Peyer's patch (tissue), 4 donors: ENCODE measurements around the gene AP2B1. TPM values are rescaled to one million over a fixed set of nuclear protein-coding genes. Genes with fewer than 3 reads are reported as not detected.

Source experiments
- DNase-seq, 3 donors: peaks; one replicate each; pipeline ENCODE4 v3.0.0-alpha.2; 2017 to 2019
- H3K27ac ChIP-seq, 4 donors: fragments of 200-600 bp; sonication (generic); one replicate each; pipeline ENCODE4 v1.5.1; 2016 to 2019
- H3K27me3 ChIP-seq, 2 donors: fragments of 200-600 bp; sonication (generic); one replicate each; pipeline ENCODE4 v1.5.1; 2019
- H3K36me3 ChIP-seq, 3 donors: fragments of 200-600 bp; sonication (generic); one replicate each; pipeline ENCODE4 v1.5.1; 2016 to 2019
- H3K4me1 ChIP-seq, 4 donors: fragments of 200-600 bp; sonication (generic); one replicate each; pipeline ENCODE4 v1.5.1; 2016 to 2019
- H3K4me3 ChIP-seq, 4 donors: fragments of 200-600 bp; sonication (generic); 1 replicate in 3 of 4; 2 replicates in 1 of 4; pipeline ENCODE4 v1.5.1; 2016 to 2019; ENCODE audit warnings: mild to moderate bottlenecking in 1 of 4
- H3K9me3 ChIP-seq, 4 donors: fragments of 200-600 bp; sonication (generic); one replicate each; pipeline ENCODE4 v1.5.1; 2016 to 2019; ENCODE audit warnings: mild to moderate bottlenecking in 1 of 4
- CTCF ChIP-seq, 6 experiments: fragments of 450-650 bp in 4 of 6; fragments of 200-600 bp in 2 of 6; sonication (generic) in 1 of 6; IDR thresholded peaks; one replicate each; pipeline ENCODE4 v1.5.1; 2017 to 2019; ENCODE audit warnings: antibody characterized with exemption in 6 of 6, mild to moderate bottlenecking in 3 of 6, moderate library complexity in 1 of 6
- POLR2A ChIP-seq, 2 donors: fragments of 450-650 bp; IDR thresholded peaks; one replicate each; pipeline ENCODE4 v1.5.1; 2017; ENCODE audit warnings: antibody characterized with exemption in 2 of 2, mild to moderate bottlenecking in 2 of 2, moderate library complexity in 2 of 2
- total RNA-seq, 4 donors: library from RNA; depleted of rRNA; stranded (reverse); fragments of >200 nt; gene quantifications; one replicate each; pipeline ENCODE4 v1.1.0, GENCODE V29; 2016

AP2B1 gene
- total RNA-seq, 4 donors from 2014 or later, result 46.2 to 75.3 (median 66.6) TPM

GRCh38 chr17:35764123-35764991 is 177.2 kb downstream of the AP2B1 start:
- no peaks in the 10 kb centered on the region for H3K9me3 ChIP-seq
- peak overlapping the region; percentile 39 to 56 (median 48) for H3K4me3 ChIP-seq
- no peaks in the 10 kb centered on the region for H3K36me3 ChIP-seq
- H3K4me1 ChIP-seq, result peaks cover 0 to 39% (median 2%) of the 10 kb centered on the region in 4 donors
- H3K27ac ChIP-seq, result peak overlapping the region; percentile 8 to 88 (median 16)
- TF ChIP-seq POLR2A (IDR thresholded peaks at IDR 0.05) (no peak), CTCF (IDR thresholded peaks at IDR 0.05) (peak; percentile 83 to 100 (median 96))
- no peaks in the 10 kb centered on the region for H3K27me3 ChIP-seq
- DNase-seq, result peak; percentile 84 to 96 (median 95)

DNA sequence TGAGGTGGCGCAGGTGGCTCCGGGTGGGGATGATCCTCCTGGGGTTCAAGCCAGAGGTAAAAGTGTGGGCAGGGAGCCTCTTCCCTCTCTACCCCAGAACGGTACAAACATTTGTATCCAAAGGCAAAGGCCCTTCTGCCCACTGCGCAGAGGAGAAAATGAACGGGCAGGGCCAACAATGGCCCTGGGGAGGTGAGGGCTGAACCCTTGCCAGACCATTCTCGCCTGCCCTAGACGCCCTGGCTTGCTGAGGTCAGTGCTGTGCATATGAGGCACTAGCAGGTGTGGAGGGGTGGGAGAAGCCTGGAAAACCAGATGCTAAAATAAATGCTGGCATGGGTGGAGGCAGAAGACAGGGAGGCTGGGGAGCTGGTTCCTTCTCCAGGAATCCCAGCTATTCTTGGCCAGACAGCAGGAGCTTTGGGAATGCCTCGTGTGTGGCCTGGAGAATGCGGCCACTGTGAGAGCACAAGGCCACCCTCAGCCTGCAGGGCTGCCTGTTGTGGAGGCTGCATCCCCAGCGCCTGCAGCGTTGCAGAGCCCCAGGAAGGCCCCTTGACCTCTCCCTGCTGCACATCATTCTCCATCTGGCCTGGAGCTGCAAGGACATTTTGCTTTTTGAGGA is 178.1 kb downstream of the AP2B1 start:
- no peak for DNase-seq
- peaks cover 0 to 41% (median 3%) of the 10 kb centered on the region in 4 donors for H3K4me1 ChIP-seq
- no peaks in the 10 kb centered on the region for H3K9me3 ChIP-seq
- peak overlapping the region in 1 of 4 donors; percentile 88 for H3K27ac ChIP-seq
- H3K27me3 ChIP-seq, result no peaks in the 10 kb centered on the region
- peak overlapping the region in 1 of 4 donors; percentile 53 for H3K4me3 ChIP-seq
- TF ChIP-seq CTCF (IDR thresholded peaks at IDR 0.05), result no peak
- no peak for TF ChIP-seq POLR2A (IDR thresholded peaks at IDR 0.05)
- H3K36me3 ChIP-seq, result no peaks in the 10 kb centered on the region

DNA sequence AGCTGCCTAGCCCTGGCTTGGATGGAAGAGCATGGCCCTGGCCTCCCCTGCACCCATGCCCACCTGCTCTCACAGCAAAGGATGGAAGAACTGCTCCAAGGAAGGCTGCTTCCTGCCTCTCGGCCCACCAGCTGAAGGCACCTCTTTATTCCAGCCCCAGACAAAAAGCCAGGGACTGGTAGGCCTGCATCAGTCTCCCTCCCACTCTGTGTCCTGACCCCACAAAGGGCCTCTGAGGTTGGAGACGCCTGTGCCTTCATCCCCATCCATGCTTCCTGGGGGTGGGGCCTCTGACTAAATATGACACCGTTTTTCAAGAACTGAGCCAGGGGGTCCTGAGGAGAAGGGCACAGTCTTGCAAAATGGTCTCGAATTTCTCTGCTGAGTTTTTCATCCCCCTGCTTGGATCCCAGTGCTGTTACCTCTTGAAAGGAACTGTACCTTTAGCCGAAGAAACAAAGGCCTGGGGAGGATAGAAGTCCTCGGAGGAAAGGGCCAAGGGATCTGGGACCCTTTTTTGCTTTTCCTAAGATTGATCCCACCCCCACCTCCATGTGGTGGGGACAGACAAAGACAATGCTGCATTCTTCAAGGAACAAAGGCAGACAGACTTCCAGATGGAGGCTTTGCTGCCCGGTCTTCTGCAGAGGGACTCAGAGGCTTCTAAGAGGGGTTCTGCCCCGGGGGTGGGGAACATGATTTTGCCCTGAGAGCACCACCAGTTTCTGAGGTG is 178.8 kb downstream of the AP2B1 start:
- Histone ChIP-seq H3K36me3 (no peaks in the 10 kb centered on the region), H3K27me3 (no peaks in the 10 kb centered on the region), H3K27ac (no peak overlapping the region), H3K4me3 (no peak overlapping the region), H3K9me3 (no peaks in the 10 kb centered on the region), H3K4me1 (peaks cover 0 to 41% (median 3%) of the 10 kb centered on the region in 4 donors)
- DNase-seq, result no peak
- no peak for TF ChIP-seq CTCF (IDR thresholded peaks at IDR 0.05)
- TF ChIP-seq POLR2A (IDR thresholded peaks at IDR 0.05), result no peak

DNA sequence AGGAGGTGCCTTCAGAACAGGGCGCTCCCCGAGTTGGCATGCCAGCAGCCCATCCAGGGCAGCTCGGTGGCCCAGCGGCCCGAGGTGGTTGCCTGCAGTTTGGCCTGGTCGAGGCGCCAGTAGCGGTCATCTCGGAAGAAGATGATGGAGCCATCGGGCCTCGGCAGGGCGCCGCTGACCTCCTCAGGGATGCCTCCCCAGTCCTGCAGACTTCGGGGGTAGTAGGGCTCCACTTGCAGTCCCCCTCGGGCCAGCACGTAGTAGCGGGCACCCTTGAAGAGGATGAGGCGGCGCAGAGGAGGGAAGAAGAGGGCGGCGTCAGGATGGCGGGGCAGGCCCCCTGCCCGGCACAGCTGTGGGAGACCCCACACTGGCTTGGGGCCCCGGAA is 179.4 kb downstream of the AP2B1 start:
- no peak for TF ChIP-seq CTCF (IDR thresholded peaks at IDR 0.05)
- TF ChIP-seq POLR2A (IDR thresholded peaks at IDR 0.05), result no peak
- H3K4me1 ChIP-seq, result peaks cover 0 to 41% (median 3%) of the 10 kb centered on the region in 4 donors
- no peaks in the 10 kb centered on the region for H3K36me3 ChIP-seq
- H3K4me3 ChIP-seq, result no peak overlapping the region
- no peaks in the 10 kb centered on the region for H3K9me3 ChIP-seq
- no peak overlapping the region for H3K27ac ChIP-seq
- no peaks in the 10 kb centered on the region for H3K27me3 ChIP-seq
- DNase-seq, result no peak

DNA sequence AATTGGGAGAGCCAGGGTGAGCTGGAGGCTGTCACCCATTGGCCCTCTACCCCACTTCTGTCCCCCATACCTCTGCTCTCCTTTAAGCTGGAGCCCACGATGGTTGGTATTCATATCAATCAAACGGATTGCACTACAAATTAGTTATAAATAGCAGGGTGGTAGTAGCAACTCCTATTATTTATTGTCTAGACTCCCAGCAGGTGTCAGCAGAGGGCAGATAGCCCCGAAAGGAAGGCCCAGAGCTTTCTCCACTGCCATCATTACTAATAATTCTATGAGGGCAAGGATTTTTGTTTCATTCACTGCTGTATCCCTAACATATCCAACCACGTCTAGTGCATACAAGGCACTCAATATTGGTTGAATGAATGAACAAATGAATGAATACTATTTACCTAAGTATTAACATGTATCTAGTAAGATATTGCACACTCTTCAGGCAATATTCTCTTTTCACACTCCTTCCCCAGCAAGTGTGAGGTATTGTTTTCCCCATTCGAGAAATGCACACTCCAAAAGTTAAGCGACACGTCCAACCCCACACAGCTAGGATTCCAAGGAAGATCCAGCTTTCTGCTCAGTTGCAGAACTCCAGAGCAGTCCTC is 179.9 kb downstream of the AP2B1 start:
- H3K4me3 ChIP-seq, result no peak overlapping the region
- H3K9me3 ChIP-seq, result no peaks in the 10 kb centered on the region
- peak in 1 of 3 donors; percentile 70 for DNase-seq
- no peaks in the 10 kb centered on the region for H3K27me3 ChIP-seq
- H3K4me1 ChIP-seq, result peaks cover 0 to 41% (median 3%) of the 10 kb centered on the region in 4 donors
- H3K27ac ChIP-seq, result no peak overlapping the region
- H3K36me3 ChIP-seq, result no peaks in the 10 kb centered on the region
- TF ChIP-seq CTCF (IDR thresholded peaks at IDR 0.05) (peak in 5 of 6 experiments; percentile 18 to 85 (median 78)), POLR2A (IDR thresholded peaks at IDR 0.05) (no peak)
